ENCODE measurements around the gene CDK5. TPM values are rescaled to one million over a fixed set of nuclear protein-coding genes. Genes with fewer than 3 reads are reported as not detected.

CDK5 gene
- total and polyA plus RNA-seq, 2 of the 13 experiments (the other 11 are each of a cell fraction or from before 2014, with no cell fraction given) = 16.4 to 21.3 TPM

DNA sequence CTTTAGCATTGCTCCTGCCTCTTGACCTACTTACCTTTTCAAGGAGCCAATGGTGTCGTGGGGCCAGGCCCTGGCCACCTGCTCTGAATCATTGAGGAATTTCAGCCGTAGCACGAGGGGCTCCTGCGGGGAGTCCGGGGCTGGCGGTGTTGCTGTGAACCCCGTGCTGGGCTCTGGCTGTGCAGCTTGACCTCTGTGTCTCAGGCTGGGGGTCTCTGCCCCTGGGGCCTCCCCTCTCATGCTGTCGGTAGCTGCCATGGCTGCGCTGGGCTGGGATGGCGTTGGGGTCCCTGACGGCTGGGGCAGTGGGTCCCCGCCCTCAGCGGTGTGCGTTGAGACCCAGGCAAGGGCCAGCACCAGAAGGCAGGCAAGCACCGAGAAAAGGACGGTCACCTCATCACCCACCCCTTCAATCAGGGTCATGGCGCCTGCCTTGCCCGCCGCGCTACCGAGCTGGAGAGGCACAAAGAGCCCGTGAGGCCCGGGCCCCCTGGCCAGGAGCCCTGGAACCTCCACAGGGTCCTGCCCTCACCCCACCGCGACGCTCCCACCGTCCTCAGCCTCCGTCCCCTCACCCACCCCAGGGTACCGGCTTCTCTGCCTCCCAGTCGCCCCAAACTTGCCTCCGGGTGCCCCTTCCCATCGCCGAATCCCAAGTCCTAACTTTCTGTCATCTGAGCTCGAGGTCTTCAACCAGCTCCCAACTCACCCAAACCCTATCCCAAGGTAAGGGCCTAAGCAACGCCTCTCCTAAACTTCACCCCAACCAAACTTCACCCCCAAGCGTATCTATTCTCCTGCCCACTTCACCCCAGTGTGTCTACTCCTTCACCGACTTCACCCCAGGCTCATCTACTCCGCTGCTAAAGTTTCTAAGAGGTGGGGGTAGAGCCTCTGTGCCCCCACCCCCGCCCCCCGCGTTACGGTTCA, 24.7 kb upstream of the CDK5 start (continued):
- 0 out of 2 replicates have a peak, but pooled peaks have one; percentile 21 for TF ChIP-seq ZSCAN21 (CRISPR knock-in tag; IDR thresholded peaks at IDR 0.05; ENCODE audit: borderline replicate concordance)
- no peak for TF ChIP-seq PHF21A (CRISPR knock-in tag; IDR thresholded peaks at IDR 0.05)
- TF ChIP-seq, protein P1, sequence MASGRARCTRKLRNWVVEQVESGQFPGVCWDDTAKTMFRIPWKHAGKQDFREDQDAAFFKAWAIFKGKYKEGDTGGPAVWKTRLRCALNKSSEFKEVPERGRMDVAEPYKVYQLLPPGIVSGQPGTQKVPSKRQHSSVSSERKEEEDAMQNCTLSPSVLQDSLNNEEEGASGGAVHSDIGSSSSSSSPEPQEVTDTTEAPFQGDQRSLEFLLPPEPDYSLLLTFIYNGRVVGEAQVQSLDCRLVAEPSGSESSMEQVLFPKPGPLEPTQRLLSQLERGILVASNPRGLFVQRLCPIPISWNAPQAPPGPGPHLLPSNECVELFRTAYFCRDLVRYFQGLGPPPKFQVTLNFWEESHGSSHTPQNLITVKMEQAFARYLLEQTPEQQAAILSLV (CRISPR knock-in tag; IDR thresholded peaks at IDR 0.05; ENCODE audit: borderline replicate concordance) = peak; percentile 46; the same call in 1 of the 2 replicates
- peak; percentile 15; the same call in 1 of the 2 replicates for TF ChIP-seq SALL1 (CRISPR knock-in tag; IDR thresholded peaks at IDR 0.05)
- TF ChIP-seq ZNF788 (CRISPR knock-in tag; IDR thresholded peaks at IDR 0.05; ENCODE audit: borderline replicate concordance) = peak; percentile 9; the same call in 1 of the 2 replicates
- TF ChIP-seq RBAK (CRISPR knock-in tag; IDR thresholded peaks at IDR 0.05) = no peak
- peak; percentile 54 for TF ChIP-seq AGO2 (optimal IDR thresholded peaks at IDR 0.05; ENCODE audit: low read depth, low read length)
- TF ChIP-seq ZSCAN25 (CRISPR knock-in tag; IDR thresholded peaks at IDR 0.05) = peak; percentile 74
- no peak for TF ChIP-seq SOX6 (IDR thresholded peaks at IDR 0.05)
- peak; percentile 10; the same call in 1 of the 2 replicates for TF ChIP-seq SOX6 (CRISPR knock-in tag; IDR thresholded peaks at IDR 0.05)
- no peak for TF ChIP-seq ZNF431 (CRISPR knock-in tag; IDR thresholded peaks at IDR 0.05; ENCODE audit: borderline replicate concordance, low read depth)
- TF ChIP-seq, protein P2, sequence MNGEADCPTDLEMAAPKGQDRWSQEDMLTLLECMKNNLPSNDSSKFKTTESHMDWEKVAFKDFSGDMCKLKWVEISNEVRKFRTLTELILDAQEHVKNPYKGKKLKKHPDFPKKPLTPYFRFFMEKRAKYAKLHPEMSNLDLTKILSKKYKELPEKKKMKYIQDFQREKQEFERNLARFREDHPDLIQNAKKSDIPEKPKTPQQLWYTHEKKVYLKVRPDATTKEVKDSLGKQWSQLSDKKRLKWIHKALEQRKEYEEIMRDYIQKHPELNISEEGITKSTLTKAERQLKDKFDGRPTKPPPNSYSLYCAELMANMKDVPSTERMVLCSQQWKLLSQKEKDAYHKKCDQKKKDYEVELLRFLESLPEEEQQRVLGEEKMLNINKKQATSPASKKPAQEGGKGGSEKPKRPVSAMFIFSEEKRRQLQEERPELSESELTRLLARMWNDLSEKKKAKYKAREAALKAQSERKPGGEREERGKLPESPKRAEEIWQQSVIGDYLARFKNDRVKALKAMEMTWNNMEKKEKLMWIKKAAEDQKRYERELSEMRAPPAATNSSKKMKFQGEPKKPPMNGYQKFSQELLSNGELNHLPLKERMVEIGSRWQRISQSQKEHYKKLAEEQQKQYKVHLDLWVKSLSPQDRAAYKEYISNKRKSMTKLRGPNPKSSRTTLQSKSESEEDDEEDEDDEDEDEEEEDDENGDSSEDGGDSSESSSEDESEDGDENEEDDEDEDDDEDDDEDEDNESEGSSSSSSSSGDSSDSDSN (CRISPR knock-in tag; IDR thresholded peaks at IDR 0.05) = peak; percentile 32; the same call in 1 of the 2 replicates
- TF ChIP-seq ZNF891 (CRISPR knock-in tag; IDR thresholded peaks at IDR 0.05) = 0 out of 2 replicates have a peak, but pooled peaks have one; percentile 39
- TF ChIP-seq PHF8 (CRISPR knock-in tag; IDR thresholded peaks at IDR 0.05) = peak; percentile 26; the same call in 1 of the 2 replicates
- TF ChIP-seq GABPB1 (CRISPR knock-in tag; IDR thresholded peaks at IDR 0.05) = 0 out of 2 replicates have a peak, but pooled peaks have one; percentile 20
- TF ChIP-seq ERF (CRISPR knock-in tag; IDR thresholded peaks at IDR 0.05) = 0 out of 2 replicates have a peak, but pooled peaks have one; percentile 9
- 0 out of 2 replicates have a peak, but pooled peaks have one; percentile 2 for TF ChIP-seq PPARG (CRISPR knock-in tag; conservative IDR thresholded peaks at IDR 0.05)
- TF ChIP-seq, protein P3, sequence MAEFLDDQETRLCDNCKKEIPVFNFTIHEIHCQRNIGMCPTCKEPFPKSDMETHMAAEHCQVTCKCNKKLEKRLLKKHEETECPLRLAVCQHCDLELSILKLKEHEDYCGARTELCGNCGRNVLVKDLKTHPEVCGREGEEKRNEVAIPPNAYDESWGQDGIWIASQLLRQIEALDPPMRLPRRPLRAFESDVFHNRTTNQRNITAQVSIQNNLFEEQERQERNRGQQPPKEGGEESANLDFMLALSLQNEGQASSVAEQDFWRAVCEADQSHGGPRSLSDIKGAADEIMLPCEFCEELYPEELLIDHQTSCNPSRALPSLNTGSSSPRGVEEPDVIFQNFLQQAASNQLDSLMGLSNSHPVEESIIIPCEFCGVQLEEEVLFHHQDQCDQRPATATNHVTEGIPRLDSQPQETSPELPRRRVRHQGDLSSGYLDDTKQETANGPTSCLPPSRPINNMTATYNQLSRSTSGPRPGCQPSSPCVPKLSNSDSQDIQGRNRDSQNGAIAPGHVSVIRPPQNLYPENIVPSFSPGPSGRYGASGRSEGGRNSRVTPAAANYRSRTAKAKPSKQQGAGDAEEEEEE (CRISPR knock-in tag; IDR thresholded peaks at IDR 0.05; ENCODE audit: borderline replicate concordance) = no peak
- TF ChIP-seq ZNF337 (CRISPR knock-in tag; IDR thresholded peaks at IDR 0.05; ENCODE audit: borderline replicate concordance, low read depth) = 0 out of 2 replicates have a peak, but pooled peaks have one; percentile 28
- no peak for TF ChIP-seq ZNF879 (CRISPR knock-in tag; IDR thresholded peaks at IDR 0.05)
- 0 out of 2 replicates have a peak, but pooled peaks have one; percentile 23 for TF ChIP-seq ZSCAN31 (CRISPR knock-in tag; IDR thresholded peaks at IDR 0.05; ENCODE audit: low read depth)
- TF ChIP-seq ZBTB7B (CRISPR knock-in tag; IDR thresholded peaks at IDR 0.05) = 0 out of 2 replicates have a peak, but pooled peaks have one; percentile 2

All from HepG2 (cell line).